Measurements from ENCODE around the gene DIO3. TPM values are rescaled to one million over a fixed set of nuclear protein-coding genes. Genes with fewer than 3 reads are reported as not detected.
"Not testable (repeated sequence)": the region's sequence is repeated elsewhere in the genome, so short reads cannot be mapped to it uniquely, and the experiment has no call there.

DIO3 gene
- total RNA-seq, 2 experiments from 2014 or later: not detected

GRCh38 chr14:101553931-101554330 lies 7.4 kb upstream of the DIO3 start:
- Histone ChIP-seq H3K36me3 (ENCODE audit: insufficient read depth, low read length) (no peaks in the 10 kb centered on the region), H3K4me1 (ENCODE audit: insufficient read depth, low read length) (no peaks in the 10 kb centered on the region), H3K9me3 (ENCODE audit: control insufficient read depth in 1 of 2, insufficient read depth in 1 of 2, low read length in 2 of 2) (no peaks in the 10 kb centered on the region), H3K27ac (ENCODE audit: low read depth in 1 of 2, low read length in 2 of 2) (no peak overlapping the region), H3K27me3 (ENCODE audit: control insufficient read depth in 1 of 2, insufficient read depth in 2 of 2, low read length in 2 of 2) (peaks cover 4 to 14% of the 10 kb centered on the region in 2 experiments), H3K4me3 (ENCODE audit: low read length) (no peak overlapping the region)
- DNase-seq (no peak), ATAC-seq (ENCODE audit: poor library complexity) (no peak)
- ChIA-PET CTCF (no interaction called here), POLR2A (no interaction called here)
- Mint-ChIP-seq H3K27ac (no peak overlapping the region), H3K4me3 (no peak overlapping the region), H3K9me3 (no peaks in the 10 kb centered on the region), H3K27me3 (peaks cover 40% of the 10 kb centered on the region), H3K4me1 (ENCODE audit: low read depth) (peaks cover 4% of the 10 kb centered on the region), H3K36me3 (ENCODE audit: low read depth) (no peaks in the 10 kb centered on the region)
- intact Hi-C loops (cut with DNase I, micrococcal nuclease): no loop called here
- no peak for TF ChIP-seq CTCF (IDR thresholded peaks at IDR 0.05)

- TF ChIP-seq CTCF (IDR thresholded peaks at IDR 0.05): no peak
- Histone ChIP-seq H3K4me3 (ENCODE audit: low read length) (no peak overlapping the region), H3K27me3 (ENCODE audit: control insufficient read depth in 1 of 2, insufficient read depth in 2 of 2, low read length in 2 of 2) (peaks cover 4 to 22% of the 10 kb centered on the region in 2 experiments), H3K27ac (ENCODE audit: low read depth in 1 of 2, low read length in 2 of 2) (no peak overlapping the region), H3K36me3 (ENCODE audit: insufficient read depth, low read length) (no peaks in the 10 kb centered on the region), H3K9me3 (ENCODE audit: control insufficient read depth in 1 of 2, insufficient read depth in 1 of 2, low read length in 2 of 2) (no peaks in the 10 kb centered on the region), H3K4me1 (ENCODE audit: insufficient read depth, low read length) (peaks cover 2% of the 10 kb centered on the region)
- H3K9me3 Mint-ChIP-seq: no peaks in the 10 kb centered on the region
- H3K27ac Mint-ChIP-seq: no peak overlapping the region
- H3K4me1 Mint-ChIP-seq (ENCODE audit: low read depth): peaks cover 4% of the 10 kb centered on the region
- no peaks in the 10 kb centered on the region for H3K36me3 Mint-ChIP-seq (ENCODE audit: low read depth)
- H3K4me3 Mint-ChIP-seq: no peak overlapping the region
- H3K27me3 Mint-ChIP-seq: peaks cover 42% of the 10 kb centered on the region
- POLR2A ChIA-PET: no interaction called here
- DNase-seq (no peak), ATAC-seq (ENCODE audit: poor library complexity) (no peak)
- CTCF ChIA-PET: no interaction called here
- intact Hi-C loops (cut with DNase I, micrococcal nuclease): no loop called here
Observed at GRCh38 chr14:101554991-101555668, 6.2 kb upstream of the DIO3 start.

- H3K36me3 ChIP-seq (ENCODE audit: insufficient read depth, low read length); DNase-seq; H3K4me1 Mint-ChIP-seq (ENCODE audit: low read depth); H3K27ac ChIP-seq (ENCODE audit: low read depth in 1 of 2, low read length in 2 of 2); POLR2A ChIA-PET; CTCF ChIA-PET; H3K9me3 Mint-ChIP-seq; intact Hi-C loops (cut with DNase I, micrococcal nuclease); H3K4me3 ChIP-seq (ENCODE audit: low read length); H3K36me3 Mint-ChIP-seq (ENCODE audit: low read depth); H3K4me1 ChIP-seq (ENCODE audit: insufficient read depth, low read length); H3K9me3 ChIP-seq (ENCODE audit: control insufficient read depth in 1 of 2, insufficient read depth in 1 of 2, low read length in 2 of 2); ATAC-seq (ENCODE audit: poor library complexity); H3K4me3 Mint-ChIP-seq; H3K27ac Mint-ChIP-seq: not testable (repeated sequence)
- H3K27me3 ChIP-seq (ENCODE audit: control insufficient read depth in 1 of 2, insufficient read depth in 2 of 2, low read length in 2 of 2): peaks cover 4 to 22% of the 10 kb centered on the region in 2 experiments
- peaks cover 42% of the 10 kb centered on the region for H3K27me3 Mint-ChIP-seq
Observed at GRCh38 chr14:101555669-101556043, 5.6 kb upstream of the DIO3 start.

GRCh38 chr14:101556131-101556530 lies 5.2 kb upstream of the DIO3 start:
- Histone ChIP-seq H3K27ac (ENCODE audit: low read depth in 1 of 2, low read length in 2 of 2) (no peak overlapping the region), H3K27me3 (ENCODE audit: control insufficient read depth in 1 of 2, insufficient read depth in 2 of 2, low read length in 2 of 2) (peaks cover 4 to 22% of the 10 kb centered on the region in 2 experiments), H3K9me3 (ENCODE audit: control insufficient read depth in 1 of 2, insufficient read depth in 1 of 2, low read length in 2 of 2) (peaks cover 0 to under 1% of the 10 kb centered on the region in 2 experiments), H3K4me3 (ENCODE audit: low read length) (no peak overlapping the region), H3K4me1 (ENCODE audit: insufficient read depth, low read length) (peaks cover 2% of the 10 kb centered on the region), H3K36me3 (ENCODE audit: insufficient read depth, low read length) (no peaks in the 10 kb centered on the region)
- TF ChIP-seq CTCF (IDR thresholded peaks at IDR 0.05): no peak
- peaks cover 42% of the 10 kb centered on the region for H3K27me3 Mint-ChIP-seq
- H3K27ac Mint-ChIP-seq: no peak overlapping the region
- ChIA-PET POLR2A (no interaction called here), CTCF (no interaction called here)
- H3K4me1 Mint-ChIP-seq (ENCODE audit: low read depth): peaks cover 4% of the 10 kb centered on the region
- DNase-seq (no peak), ATAC-seq (ENCODE audit: poor library complexity) (no peak)
- H3K36me3 Mint-ChIP-seq (ENCODE audit: low read depth): no peaks in the 10 kb centered on the region
- H3K4me3 Mint-ChIP-seq: no peak overlapping the region
- no peaks in the 10 kb centered on the region for H3K9me3 Mint-ChIP-seq
- intact Hi-C loops (cut with DNase I, micrococcal nuclease): no loop called here

Data from CD4-positive, alpha-beta T cell (primary cell).